Vagina (tissue), 2 donors: ENCODE results near the gene ARFIP1.

Source experiments
- POLR2A ChIP-seq, 2 donors: fragments of 450-650 bp; IDR thresholded peaks; one replicate each; pipeline ENCODE4 v1.6.1; 2017; ENCODE audit warnings: antibody characterized with exemption in 2 of 2, mild to moderate bottlenecking in 2 of 2, moderate library complexity in 2 of 2
- POLR2AphosphoS5 ChIP-seq, 2 donors: sonication (generic); formaldehyde crosslinking; IDR thresholded peaks; one replicate each; pipeline ENCODE4 v1.9.0; 2017; ENCODE audit warnings: antibody characterized with exemption in 2 of 2, mild to moderate bottlenecking in 2 of 2, low read depth in 1 of 2; ENCODE audit not compliant: insufficient read depth in 1 of 2

GRCh38 chr4:152903658-152904057 is 123.9 kb downstream of the ARFIP1 start:
- TF ChIP-seq POLR2AphosphoS5 (IDR thresholded peaks at IDR 0.05; ENCODE audit: insufficient read depth in 1 of 2, low read depth in 1 of 2) (no peak), POLR2A (IDR thresholded peaks at IDR 0.05) (no peak)
